Measurements from ENCODE around the gene ACTR8.
"Not testable (repeated sequence)": the region's sequence is repeated elsewhere in the genome, so short reads cannot be mapped to it uniquely, and the experiment has no call there.

The ACTR8 gene, protein sequence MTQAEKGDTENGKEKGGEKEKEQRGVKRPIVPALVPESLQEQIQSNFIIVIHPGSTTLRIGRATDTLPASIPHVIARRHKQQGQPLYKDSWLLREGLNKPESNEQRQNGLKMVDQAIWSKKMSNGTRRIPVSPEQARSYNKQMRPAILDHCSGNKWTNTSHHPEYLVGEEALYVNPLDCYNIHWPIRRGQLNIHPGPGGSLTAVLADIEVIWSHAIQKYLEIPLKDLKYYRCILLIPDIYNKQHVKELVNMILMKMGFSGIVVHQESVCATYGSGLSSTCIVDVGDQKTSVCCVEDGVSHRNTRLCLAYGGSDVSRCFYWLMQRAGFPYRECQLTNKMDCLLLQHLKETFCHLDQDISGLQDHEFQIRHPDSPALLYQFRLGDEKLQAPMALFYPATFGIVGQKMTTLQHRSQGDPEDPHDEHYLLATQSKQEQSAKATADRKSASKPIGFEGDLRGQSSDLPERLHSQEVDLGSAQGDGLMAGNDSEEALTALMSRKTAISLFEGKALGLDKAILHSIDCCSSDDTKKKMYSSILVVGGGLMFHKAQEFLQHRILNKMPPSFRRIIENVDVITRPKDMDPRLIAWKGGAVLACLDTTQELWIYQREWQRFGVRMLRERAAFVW

DNA sequence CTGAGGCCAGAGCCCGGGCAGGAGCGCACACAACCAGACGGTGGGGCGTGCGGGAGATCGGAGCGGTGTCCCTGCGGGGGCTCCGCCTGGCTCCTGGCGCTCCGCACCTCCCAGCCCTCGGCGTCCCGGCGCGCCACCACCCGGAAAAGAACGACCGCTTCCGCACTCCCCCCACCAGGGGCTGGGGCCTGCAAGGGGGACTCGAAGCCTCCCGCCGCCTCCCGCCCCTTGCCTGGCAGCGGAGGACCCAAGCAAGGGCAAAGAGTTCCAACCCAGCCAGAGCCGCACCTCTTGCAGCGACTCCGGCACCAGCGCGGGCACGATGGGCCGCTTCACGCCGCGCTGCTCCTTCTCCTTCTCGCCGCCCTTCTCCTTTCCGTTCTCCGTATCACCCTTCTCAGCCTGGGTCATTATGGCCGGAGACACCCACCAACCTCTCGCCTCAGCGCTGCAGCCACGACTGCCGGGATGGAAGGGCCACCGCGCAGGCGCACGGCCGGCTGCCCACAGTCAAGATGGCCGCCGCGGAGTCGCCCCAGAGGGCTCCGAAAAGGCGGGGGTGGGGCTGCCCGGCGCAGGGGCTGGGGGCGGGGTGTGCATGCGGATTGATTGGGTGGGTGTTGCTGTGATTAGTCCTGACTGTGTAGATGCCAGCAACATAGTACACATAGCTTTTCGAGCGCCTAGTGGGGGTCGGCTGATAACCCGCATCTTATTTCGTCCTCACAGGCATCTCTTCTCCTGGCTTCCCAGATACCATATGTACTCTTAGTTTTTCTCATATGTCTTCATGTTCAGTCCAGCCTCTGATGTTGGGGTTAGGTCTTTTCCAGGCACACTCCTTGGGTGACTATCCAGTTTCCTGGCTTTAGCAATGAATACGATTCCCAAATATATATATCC, at the start of gene ACTR8:
Gene ACTR8, minus strand, starts transcription at position 462 of the 903 bp plus-strand sequence. Its CDS starts 51 bp downstream, at position 411.
- peak; percentile 76 to 80 for DNase-seq (ENCODE audit: low read depth in 2 of 2)

DNA sequence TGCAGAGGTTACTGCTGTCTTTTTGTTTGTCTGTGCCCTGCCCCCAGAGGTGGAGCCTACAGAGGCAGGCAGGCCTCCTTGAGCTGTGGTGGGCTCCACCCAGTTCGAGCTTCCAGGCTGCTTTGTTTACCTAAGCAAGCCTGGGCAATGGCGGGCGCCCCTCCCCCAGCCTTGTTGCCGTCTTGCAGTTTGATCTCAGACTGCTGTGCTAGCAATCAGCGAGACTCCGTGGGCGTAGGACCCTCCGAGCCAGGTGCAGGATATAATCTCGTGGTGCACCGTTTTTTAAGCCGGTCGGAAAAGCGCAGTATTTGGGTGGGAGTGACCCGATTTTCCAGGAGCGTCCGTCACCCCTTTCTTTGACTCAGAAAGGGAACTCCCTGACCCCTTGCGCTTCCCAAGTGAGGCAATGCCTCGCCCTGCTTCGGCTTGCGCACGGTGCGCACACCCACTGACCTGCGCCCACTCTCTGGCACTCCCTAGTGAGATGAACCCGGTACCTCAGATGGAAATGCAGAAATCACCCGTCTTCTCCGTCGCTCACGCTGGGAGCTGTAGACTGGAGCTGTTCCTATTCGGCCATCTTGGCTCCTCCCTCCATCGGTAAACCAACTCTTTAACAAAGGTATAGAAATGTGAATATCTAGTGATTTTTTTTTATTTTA, 45.4 kb upstream of the ACTR8 start:
- DNase-seq (ENCODE audit: low read depth in 2 of 2) = not testable (repeated sequence)

DNA sequence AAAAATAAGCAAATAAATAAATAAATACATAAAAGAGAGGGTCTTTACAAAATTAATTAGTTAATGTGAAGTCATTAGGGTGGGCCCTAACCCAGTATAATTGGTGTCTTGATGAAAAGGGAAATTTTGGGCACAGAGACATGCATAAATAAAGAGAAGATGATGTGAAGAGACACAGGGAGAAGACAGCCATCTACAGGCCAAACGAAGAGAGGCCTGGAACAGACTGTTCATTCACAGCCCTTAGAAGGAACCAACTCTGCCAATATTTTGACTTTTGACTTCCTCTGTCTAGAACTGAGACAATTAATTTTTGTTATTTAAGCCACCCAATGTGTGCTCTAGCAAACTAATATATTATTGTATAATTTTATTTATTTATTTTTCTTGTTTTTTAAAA, 39.3 kb upstream of the ACTR8 start:
- DNase-seq (ENCODE audit: low read depth in 2 of 2) = no peak

DNA sequence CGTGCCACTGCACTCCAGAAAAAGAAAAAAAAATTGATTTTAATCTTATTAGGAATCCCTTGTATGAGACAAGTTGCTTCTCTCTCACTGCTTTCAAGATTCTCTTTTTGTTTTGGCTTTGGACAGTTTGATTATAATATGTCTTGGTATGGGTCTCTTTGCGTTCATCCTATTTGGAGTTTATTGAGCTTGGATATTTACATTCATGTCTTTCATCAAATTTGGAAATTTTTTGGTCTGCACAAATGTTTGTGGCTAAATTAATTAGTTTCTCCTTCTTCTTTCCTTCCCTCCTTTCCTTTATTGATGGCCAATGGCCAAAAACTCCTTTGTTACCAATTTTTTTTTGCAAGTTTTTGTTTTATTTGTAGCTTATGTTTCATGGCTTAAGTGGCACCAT, 37.8 kb upstream of the ACTR8 start:
- DNase-seq (ENCODE audit: low read depth in 2 of 2) = no peak

DNA sequence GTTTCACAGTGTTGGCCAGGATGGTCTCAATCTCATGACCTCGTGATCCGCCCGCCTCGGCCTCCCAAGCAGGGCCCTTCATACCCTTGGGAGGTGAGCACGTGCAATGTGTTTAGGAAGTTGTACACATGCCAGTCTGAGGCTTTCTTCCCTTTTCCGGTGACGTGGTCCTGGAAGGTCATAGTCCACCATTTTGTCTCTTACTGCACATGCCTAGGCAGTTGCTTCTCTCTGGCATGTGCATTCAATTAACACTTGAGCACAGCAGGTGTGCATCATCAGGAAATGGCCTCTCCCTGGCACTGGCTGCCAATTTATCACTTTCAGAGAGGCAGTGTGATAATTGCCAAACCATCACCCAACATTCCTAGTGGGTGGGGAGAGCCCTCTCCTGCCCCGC, 31.4 kb upstream of the ACTR8 start:
- no peak for DNase-seq (ENCODE audit: low read depth in 2 of 2)

DNA sequence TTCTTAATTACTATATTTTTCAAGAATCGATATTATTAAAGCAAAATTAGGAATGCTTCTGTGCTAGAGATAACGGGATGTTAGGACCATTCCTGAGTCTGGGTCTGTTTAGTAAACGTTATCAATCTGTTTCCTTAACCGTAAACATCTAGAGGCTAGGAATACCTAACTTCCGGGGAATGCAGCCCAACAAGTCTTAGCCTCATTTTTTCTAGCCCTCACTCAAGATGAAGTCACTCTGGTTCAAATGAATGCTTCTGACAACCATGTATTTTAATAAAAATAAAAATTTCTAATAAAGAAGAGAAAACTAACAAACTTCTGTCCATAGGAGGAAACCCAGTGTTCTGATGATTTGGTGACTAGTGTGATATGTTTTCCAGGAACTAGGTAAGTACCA, 20.8 kb upstream of the ACTR8 start:
- no peak for DNase-seq (ENCODE audit: low read depth in 2 of 2)

DNA sequence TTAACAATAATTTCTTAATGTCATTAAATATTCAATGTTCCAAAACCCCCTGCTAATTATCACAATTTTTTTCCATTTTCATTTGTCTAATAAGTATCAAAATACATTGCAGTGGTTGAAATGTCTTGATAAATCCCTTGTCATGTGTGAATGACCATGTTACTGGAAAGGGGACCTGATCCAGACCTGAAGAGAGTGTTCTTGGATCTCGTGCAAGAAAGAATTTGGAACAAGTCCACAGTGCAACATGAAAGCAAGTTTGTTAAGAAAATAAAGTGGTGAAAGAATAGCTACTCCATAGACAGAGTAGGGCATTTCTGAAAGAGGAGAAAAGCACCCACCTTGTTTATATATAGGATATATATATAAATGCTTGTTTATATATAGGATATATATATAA, 20.1 kb upstream of the ACTR8 start:
- DNase-seq (ENCODE audit: low read depth in 2 of 2) = no peak

DNA sequence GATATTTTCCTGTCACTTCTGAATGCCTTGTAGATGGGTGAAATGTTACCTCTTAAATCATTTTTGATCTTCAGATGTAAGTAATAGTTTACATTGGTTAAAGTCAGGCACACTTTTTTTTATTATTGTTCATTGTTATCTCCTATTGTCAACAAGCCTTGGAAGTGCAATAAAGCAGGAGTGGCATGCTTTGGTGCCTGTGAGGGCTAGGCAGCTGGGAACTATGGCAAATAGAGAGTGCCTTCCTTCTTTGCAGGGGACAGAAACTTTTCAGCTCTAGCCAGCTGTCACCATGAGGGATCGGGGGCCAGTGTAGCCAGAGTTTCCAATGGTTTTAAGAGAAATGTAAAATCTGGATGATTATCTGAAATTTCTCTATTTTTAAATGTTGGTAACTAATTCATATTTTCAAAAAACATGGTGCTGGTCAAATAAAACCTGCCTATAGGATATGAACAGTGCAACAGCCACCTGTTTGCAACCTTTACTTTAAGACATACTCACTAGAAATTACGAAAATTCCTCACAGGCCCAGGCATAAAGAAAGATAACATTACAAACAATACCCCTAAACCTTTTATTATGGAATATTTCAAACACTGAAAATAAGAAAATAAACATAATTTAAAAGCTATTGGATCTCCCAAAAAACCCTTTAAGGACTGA, 18.8 kb upstream of the ACTR8 start:
- DNase-seq (ENCODE audit: low read depth in 2 of 2) = no peak

DNA sequence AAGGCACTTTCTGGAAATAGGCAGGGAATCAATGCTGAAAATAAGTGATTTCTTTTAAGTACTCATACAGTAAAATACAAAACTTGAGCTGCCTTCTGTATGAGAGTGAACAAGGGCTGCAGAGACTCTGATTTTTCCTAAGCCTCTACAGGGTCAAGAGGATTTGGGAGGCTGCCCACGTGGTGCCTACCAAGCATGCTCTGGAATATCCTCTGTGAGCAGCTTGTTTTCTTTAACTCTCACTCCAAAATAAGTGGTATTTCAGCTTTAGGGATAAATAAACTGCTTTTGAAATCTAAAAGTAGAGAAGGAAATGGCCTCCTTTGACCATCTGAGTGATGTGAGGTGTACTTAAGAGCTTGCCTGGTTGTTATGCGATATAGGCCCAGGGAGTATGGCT, 17.8 kb upstream of the ACTR8 start:
- DNase-seq (ENCODE audit: low read depth in 2 of 2) = no peak

DNA sequence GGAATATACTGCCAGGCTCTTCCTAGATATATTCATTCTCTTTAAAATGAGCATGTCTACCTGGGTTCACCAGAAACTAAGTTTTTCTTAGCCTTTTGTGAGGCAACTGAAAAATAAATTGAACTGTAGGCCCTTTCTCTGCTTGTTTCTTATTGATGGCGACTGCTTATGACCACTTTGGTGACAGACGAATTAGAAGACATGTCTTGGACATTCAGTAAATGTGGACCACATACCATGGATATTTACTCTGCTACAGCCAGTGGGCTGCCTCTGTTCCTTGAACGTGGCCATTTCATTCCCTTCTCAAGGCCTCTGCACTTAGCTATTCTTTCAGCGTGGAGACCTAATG, 10.3 kb upstream of the ACTR8 start:
- no peak for DNase-seq (ENCODE audit: low read depth in 2 of 2)

DNA sequence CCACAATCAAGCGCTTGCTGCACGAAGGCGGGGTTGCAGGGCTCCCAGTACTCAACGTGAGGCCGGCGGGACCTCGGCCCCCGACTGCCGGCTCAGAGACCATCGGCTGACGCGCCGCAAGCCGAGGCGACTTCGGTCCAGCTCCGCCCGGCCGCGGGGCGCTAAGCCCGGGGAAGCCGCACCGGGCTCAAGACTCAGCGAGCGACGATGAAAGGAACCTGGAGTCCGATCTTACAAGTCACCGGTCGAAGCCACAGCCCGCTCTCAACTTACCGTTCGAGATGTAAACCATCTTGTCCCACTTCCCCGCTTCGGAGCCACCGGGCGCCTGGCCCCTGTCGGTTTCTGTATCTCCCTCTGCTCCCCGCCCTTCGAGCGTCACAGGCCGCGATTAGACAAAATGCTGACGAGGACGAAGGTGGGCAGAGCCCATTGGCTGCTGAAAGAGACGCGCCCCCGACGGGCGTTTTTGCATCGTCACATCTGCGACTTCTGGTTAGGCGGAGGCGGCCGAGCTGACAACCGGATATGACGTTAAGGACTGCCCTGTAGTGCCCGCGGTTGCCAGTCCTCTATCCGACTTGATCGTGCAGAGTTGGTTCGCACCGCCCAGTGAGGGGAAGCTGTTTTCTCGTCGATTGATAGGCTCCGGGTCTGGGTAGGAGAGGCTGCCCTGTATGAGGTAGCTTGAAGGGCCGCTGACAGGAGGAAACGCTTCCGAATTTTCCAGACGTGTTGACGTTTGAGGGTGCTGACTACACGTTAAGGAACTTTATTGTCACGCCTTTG, 9.7 kb upstream of the ACTR8 start, which contains the start of gene SELENOK:
Gene SELENOK, minus strand, starts transcription at position 363 of the 789 bp plus-strand sequence.
- peak; percentile 90 to 93 for DNase-seq (ENCODE audit: low read depth in 2 of 2)

DNA sequence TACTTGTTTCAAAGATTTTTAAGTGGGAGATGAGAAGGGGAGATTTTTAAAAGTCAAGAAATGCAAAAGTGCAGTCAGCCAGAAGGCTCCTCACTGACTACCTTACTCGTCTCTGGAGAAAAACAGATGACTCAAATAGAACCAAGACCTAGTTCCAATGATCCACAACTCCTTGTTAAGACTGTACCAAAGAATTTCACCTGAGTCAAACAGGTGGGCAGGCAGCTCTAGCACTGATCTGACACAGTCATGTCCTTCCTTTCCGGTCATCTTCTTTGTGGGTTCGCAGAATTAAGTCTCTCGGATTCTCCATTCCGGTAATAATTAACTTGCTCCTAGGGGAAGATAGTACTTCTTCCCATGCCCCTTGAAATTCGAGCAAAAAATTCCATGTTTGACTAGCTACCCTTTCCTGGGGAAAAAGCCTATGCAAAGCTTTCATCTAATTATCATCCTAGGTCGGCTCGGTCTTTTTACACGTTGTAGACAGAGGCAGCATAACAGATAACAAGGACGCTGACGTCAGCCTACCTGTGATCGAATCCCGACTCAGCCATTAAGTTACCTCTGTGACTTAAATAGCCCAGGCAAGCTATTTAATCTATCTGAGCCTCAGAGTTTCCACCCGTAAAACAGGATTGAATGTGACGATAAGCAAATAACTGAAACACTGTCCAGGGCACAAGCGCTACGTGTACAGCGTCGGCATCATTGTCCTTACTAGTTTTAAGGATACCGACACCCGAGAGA, 8.9 kb upstream of the ACTR8 start:
- peak in 1 of 2 donors; percentile 26 for DNase-seq (ENCODE audit: low read depth in 2 of 2)

DNA sequence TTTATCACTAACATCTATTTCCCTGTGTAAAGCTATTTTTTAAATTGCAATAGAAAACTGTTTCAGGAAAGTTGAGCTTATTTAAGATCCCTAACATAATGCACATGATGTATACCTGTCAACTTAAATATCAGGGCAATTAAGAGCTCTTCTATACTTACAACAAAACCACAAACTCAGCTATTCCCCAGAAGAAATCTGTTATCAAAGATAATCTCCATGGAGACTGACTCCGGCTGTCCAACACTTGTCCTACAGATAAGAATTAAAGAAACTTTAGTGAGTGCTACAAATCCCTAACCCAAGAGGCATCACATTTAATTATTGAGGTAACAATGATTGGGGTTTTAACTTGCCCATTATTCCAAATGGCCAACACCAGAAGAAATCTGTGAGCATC, 6.3 kb upstream of the ACTR8 start:
- DNase-seq (ENCODE audit: low read depth in 2 of 2) = no peak

DNA sequence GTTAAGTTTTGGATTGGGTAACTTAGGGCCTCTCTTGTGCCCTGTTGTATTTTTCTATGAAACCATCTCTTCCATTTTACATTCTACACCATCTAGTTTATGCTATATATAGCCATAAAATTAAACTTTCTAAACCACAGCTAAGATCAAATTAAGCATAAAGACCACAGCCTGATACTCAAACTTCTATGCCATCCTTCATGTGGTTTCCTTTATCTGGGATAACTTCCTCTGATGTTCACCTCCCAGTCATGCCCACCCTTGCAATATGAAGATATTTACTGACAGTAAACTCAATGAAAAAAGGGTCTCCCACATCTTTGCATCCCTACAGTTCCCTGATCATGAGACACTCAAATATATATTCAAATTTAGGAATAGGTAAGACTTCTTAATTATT, 5.5 kb upstream of the ACTR8 start:
- DNase-seq (ENCODE audit: low read depth in 2 of 2) = no peak

DNA sequence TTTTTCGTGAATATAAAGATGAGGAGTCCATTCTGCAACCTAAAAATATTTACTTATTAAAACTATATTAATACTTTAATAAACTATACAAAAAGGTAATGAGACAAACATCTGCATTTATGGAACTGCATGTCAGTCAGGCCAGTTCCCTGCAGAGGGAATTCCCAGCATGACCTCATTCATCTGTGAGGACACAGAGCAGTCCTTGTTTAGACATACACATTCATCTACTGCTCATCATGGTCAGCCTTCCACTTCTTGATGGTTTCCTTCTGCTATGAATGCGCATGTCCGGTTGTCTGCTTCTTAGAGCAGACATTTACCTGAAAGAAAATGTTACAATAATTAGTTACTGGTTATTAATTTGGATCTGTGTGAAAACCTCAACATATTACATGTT, 3.3 kb upstream of the ACTR8 start:
- no peak for DNase-seq (ENCODE audit: low read depth in 2 of 2)

DNA sequence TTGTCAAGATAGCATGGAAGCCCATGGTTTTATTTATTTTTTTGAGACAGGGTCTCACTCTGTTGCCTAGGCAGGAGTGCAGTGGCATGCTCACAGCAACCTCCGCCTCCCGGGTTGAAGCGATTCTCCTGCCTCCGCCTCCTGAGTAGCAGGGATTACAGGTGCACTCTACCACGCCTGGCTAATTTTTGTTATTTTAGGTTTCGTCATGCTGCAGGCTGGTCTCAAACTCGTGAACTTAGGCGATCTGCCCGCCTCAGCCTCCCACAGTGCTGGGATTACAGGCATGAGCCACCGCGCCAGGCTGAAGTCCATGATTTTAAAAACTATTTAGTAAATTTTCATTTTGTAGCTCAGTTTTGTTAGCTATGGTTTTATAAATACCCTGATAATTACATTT, 2.7 kb upstream of the ACTR8 start:
- no peak for DNase-seq (ENCODE audit: low read depth in 2 of 2)

DNA sequence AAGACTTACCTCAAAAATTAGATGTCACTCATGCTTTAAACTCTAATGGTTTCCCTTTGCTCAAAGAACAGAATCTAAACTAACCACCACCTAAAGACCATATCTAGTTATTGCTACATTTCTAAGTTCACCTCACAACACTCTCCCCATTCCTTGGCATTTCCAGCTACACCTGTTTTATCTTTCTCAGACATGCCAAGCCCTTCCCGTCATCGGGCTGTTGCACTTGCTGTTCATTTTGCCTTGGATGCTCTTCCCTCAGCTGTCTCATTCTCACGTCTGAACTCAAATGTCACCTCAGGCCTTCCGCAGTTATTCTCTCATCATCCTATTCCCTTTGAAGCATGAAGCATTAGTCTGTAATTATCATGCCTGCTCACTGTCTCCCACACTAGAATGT, 1.1 kb upstream of the ACTR8 start:
- DNase-seq (ENCODE audit: low read depth in 2 of 2) = no peak

DNA sequence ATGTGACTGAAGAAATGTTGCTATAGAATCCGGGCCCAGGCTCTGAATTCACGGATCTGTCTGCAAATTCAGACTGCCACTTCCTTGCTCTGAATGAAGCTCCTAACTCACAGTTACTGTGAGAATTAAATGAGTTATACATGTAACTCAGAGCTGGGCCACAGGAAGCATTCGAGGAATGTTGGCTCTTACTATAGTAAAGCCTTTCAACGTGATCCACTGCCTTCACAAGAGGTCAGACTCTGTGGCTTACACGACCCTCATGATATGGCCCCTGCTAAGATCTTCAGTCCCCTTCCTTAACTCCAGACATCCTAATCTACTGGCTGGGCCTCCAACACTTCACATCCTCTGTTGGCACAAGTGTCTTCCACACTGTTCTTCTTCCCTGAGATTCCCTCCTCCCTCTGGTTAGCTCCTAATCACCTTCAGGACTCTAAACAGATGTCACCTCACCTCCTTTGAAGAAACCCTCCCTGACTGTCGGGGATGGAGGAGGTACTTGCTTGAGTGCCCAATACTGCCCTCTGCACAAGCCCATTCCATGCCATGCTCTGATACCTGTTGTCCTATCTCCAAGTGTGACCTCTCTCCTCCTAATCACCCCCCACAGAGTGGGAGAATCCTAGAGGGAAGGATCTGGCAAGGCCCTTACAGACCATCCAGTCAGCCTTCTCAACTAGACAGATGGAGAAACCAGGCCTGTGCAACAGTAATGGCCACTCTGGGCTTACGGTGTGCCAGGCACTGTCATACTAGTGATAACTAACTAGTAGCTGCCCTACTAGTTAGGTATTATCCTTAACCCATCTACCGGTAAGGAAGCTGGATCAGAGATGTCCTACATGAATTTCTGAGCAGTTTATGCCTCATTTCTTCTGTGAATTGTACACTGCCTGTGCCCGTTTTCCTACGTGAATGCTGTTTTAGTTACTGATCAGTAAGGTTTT, 1.3 kb downstream of the ACTR8 start:
- DNase-seq (ENCODE audit: low read depth in 2 of 2) = no peak

Data from stimulated activated CD8-positive, alpha-beta memory T cell treated with anti-CD3 and anti-CD28 coated beads, Interleukin-2, amount 100 ng/mL, for 48 hours (primary cell).